CD4-positive, alpha-beta memory T cell (primary cell): ENCODE data around the gene FAM81A. TPM values are rescaled to one million over a fixed set of nuclear protein-coding genes. Genes with fewer than 3 reads are reported as not detected.
"Not testable (repeated sequence)": the region's sequence is repeated elsewhere in the genome, so short reads cannot be mapped to it uniquely, and the experiment has no call there.

Experiments used
- CTCF ChIA-PET: fragments of 350-600 bp; sonication (Branson Sonifier 250); formaldehyde crosslinking; loops from one replicate; lab custom pipeline; 2021; ENCODE audit warnings: inconsistent platforms; ENCODE audit not compliant: partially characterized antibody; lab: Charles Lee
- POLR2A ChIA-PET: fragments of 350-600 bp; sonication (Branson Sonifier 250); formaldehyde crosslinking; loops from one replicate; lab custom pipeline; 2021; ENCODE audit not compliant: partially characterized antibody; lab: Charles Lee
- DNase-seq, 5 donors: peaks; one replicate each; pipeline versions ENCODE4 v3.0.0 to v3.0.0-alpha.2; 2020 to 2022; ENCODE audit warnings: mixed read lengths in 1 of 5
- H3K27ac ChIP-seq: one replicate; pipeline ENCODE4 v1.7.0; 2013; ENCODE audit warnings: low read depth, low read length
- H3K27me3 ChIP-seq: 2 replicates; pipeline ENCODE4 v1.7.0; 2013; ENCODE audit warnings: mild to moderate bottlenecking, low read length, moderate library complexity; ENCODE audit not compliant: insufficient read depth
- H3K36me3 ChIP-seq: 2 replicates; pipeline ENCODE4 v1.7.0; 2013; ENCODE audit warnings: mild to moderate bottlenecking, low read length, moderate library complexity; ENCODE audit not compliant: insufficient read depth
- H3K4me1 ChIP-seq: 2 replicates; pipeline ENCODE4 v1.7.0; 2013; ENCODE audit warnings: mild to moderate bottlenecking, low read length, moderate library complexity; ENCODE audit not compliant: insufficient read depth
- H3K4me3 ChIP-seq, 2 donors: one replicate each; pipeline ENCODE4 v1.7.0; 2013; ENCODE audit warnings: low read length in 2 of 2, mild to moderate bottlenecking in 1 of 2
- H3K9me3 ChIP-seq, 2 donors: one replicate each; pipeline ENCODE4 v1.7.0; 2013; ENCODE audit warnings: low read length in 2 of 2, control low read depth in 1 of 2; ENCODE audit not compliant: control insufficient read depth in 1 of 2
- H3K27ac Mint-ChIP-seq, 7 donors: one replicate each; pipeline ENCODE4 v1.8.0; 2020 to 2021; ENCODE audit warnings: mixed read lengths in 7 of 7, mild to moderate bottlenecking in 6 of 7, inconsistent platforms in 3 of 7, moderate library complexity in 3 of 7
- H3K27me3 Mint-ChIP-seq, 2 donors: one replicate each; pipeline ENCODE4 v1.8.0; 2020 to 2021; ENCODE audit warnings: mixed read lengths in 2 of 2
- H3K36me3 Mint-ChIP-seq, 2 donors: one replicate each; pipeline ENCODE4 v1.8.0; 2020 to 2021; ENCODE audit warnings: mixed read lengths in 2 of 2, inconsistent platforms in 1 of 2, mild to moderate bottlenecking in 1 of 2
- H3K4me1 Mint-ChIP-seq, 4 donors: one replicate each; pipeline ENCODE4 v1.8.0; 2020 to 2021; ENCODE audit warnings: mixed read lengths in 4 of 4, mild to moderate bottlenecking in 1 of 4
- H3K4me3 Mint-ChIP-seq, 8 donors: one replicate each; pipeline ENCODE4 v1.8.0; 2020 to 2021; ENCODE audit warnings: mixed read lengths in 8 of 8, mild to moderate bottlenecking in 7 of 8, moderate library complexity in 6 of 8, inconsistent platforms in 3 of 8
- H3K9me3 Mint-ChIP-seq, 8 donors: one replicate each; pipeline ENCODE4 v1.8.0; 2020 to 2021; ENCODE audit warnings: mixed read lengths in 8 of 8, mild to moderate bottlenecking in 5 of 8, inconsistent platforms in 3 of 8, moderate library complexity in 1 of 8
- intact Hi-C: fragments of 100-400 bp; cut with micrococcal nuclease; formaldehyde crosslinking; loops from one replicate; pipeline ENCODE4 v1.15.1; 2023
- polyA plus RNA-seq, 2 donors: library from polyadenylated mRNA; unstranded; fragments of 300-500 nt; fragmentation: Illumina TruSeq; gene quantifications; one replicate each; pipeline ENCODE4 v1.2.3, GENCODE V29; 2021
- total RNA-seq, 2 experiments: library from RNA; stranded (reverse); gene quantifications; one replicate each; pipeline ENCODE4 v1.2.3, GENCODE V29; 2021

FAM81A gene
- total and polyA plus RNA-seq, 4 experiments from 2014 or later = not detected

- no peak overlapping the region for H3K4me3 Mint-ChIP-seq
- peaks cover 5 to 14% of the 10 kb centered on the region in 2 donors for H3K27me3 Mint-ChIP-seq
- no peaks in the 10 kb centered on the region for H3K9me3 Mint-ChIP-seq
- Histone ChIP-seq H3K9me3 (no peaks in the 10 kb centered on the region), H3K4me1 (no peaks in the 10 kb centered on the region), H3K27me3 (no peaks in the 10 kb centered on the region), H3K27ac (no peak overlapping the region), H3K4me3 (no peak overlapping the region), H3K36me3 (no peaks in the 10 kb centered on the region)
- H3K27ac Mint-ChIP-seq = no peak overlapping the region
- H3K4me1 Mint-ChIP-seq = no peaks in the 10 kb centered on the region
- intact Hi-C loops = no loop called here
- ChIA-PET POLR2A (no interaction called here), CTCF (no interaction called here)
- DNase-seq = no peak
- H3K36me3 Mint-ChIP-seq = no peaks in the 10 kb centered on the region
These were observed 47.0 kb downstream of the FAM81A start for GRCh38 chr15:59485036-59485435.

- H3K36me3 Mint-ChIP-seq, H3K4me3 Mint-ChIP-seq, H3K36me3 ChIP-seq, H3K4me3 ChIP-seq, H3K4me1 ChIP-seq, intact Hi-C loops, H3K9me3 ChIP-seq, H3K27me3 Mint-ChIP-seq, H3K27me3 ChIP-seq, H3K27ac ChIP-seq, DNase-seq, H3K9me3 Mint-ChIP-seq, H3K4me1 Mint-ChIP-seq, POLR2A ChIA-PET, H3K27ac Mint-ChIP-seq: not testable (repeated sequence)
- CTCF ChIA-PET = interaction anchor here (1.2 to 2.5 kb wide), 2 partner anchors 10 to 533 kb away, joined by 4 to 16 read pairs; no protein-coding TSS in a partner anchor
These were observed 51.5 kb downstream of the FAM81A start for GRCh38 chr15:59489485-59489884.

DNA sequence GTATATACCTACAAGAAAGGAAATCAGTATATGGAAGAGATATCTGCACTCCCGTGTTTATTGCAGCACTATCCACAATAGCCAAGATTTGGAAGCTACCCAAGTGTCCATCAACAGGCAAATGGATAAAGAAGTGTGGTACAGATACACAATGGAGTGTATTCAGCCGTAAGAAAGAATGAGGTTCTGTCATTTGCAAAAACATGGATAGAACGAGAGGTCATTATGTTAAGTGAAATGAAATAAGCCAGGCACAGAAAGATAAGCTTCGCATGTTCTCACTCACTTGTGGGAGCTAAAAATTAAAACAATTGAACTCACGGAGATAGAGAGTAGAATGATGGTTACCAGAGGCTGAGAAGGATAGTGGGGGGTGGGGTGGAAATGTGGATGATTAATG is 53.1 kb downstream of the FAM81A start:
- POLR2A ChIA-PET = no interaction called here

DNA sequence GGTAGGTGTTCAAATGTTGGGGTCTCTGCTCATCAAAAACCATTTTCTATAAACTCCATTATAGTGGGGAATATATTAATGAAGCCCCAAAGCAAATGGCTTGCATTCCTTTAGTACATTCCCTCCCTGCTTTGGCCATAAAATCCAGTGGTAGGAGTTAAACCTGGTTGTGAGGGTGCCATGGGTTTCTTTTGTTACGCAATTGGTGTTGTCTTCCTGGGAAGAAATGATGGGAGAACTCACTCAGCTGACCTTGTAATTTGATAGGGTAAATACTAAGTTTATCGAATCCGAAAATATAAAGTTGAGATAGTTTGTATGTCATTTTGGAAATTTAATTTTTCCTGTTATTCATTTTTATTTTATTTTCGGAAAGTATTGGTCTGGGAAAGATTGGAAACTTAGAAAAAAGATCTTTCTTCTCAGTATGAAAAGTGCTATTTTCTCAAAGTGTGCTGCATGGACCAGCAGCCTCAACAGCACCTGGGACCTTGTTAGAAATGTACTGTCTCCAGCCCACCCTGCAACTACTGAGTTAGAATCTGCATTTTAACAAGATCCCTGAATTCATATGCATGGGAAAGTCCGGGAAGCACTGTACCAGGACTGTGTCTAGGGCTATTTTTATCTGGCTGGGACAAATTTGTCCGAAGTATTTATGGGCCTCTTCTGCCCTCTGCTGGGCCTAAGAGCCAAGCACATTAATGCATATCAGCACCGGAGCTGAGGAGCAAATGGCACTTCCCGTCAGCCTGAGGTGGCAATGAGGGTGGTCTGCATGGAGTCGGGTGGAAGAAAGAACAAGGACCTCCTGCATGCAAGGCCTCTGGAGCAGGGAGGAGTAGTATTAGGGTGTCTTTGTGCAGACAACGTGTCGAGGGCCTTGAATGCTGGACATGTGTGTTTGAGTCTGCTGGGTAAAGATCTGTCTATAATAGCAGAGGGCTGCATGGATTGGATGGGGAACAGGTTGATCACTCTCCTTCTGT is 54.7 kb downstream of the FAM81A start:
- DNase-seq = peak; percentile 49 to 59 (median 55)
- Mint-ChIP-seq H3K27me3 (no peaks in the 10 kb centered on the region), H3K36me3 (no peaks in the 10 kb centered on the region), H3K4me3 (no peak overlapping the region), H3K27ac (no peak overlapping the region), H3K4me1 (peaks cover 0 to 5% (median 2%) of the 10 kb centered on the region in 4 donors), H3K9me3 (no peaks in the 10 kb centered on the region)
- Histone ChIP-seq H3K27ac (no peak overlapping the region), H3K4me1 (no peaks in the 10 kb centered on the region), H3K4me3 (no peak overlapping the region), H3K36me3 (no peaks in the 10 kb centered on the region), H3K27me3 (no peaks in the 10 kb centered on the region), H3K9me3 (no peaks in the 10 kb centered on the region)
- POLR2A ChIA-PET = no interaction called here
- CTCF ChIA-PET = interaction anchor here (0.5 to 5.0 kb wide), 19 partner anchors 9 to 1274 kb away, joined by 3 to 41 read pairs (median 5); no protein-coding TSS in a partner anchor
- intact Hi-C loops = loop anchor here (1.0 to 5.0 kb wide), 6 partner anchors 36 to 535 kb away; no protein-coding TSS in a partner anchor

More for the DNA sequence above, 53.1 kb downstream of the FAM81A start:
- Histone ChIP-seq H3K36me3 (no peaks in the 10 kb centered on the region), H3K4me1 (no peaks in the 10 kb centered on the region), H3K27ac (no peak overlapping the region), H3K9me3 (no peaks in the 10 kb centered on the region), H3K4me3 (no peak overlapping the region), H3K27me3 (no peaks in the 10 kb centered on the region)
- intact Hi-C loops = loop anchor here (5.0 kb wide), 1 partner anchor 329 kb away; no protein-coding TSS in a partner anchor
- Mint-ChIP-seq H3K36me3 (no peaks in the 10 kb centered on the region), H3K4me1 (peaks cover 0 to 5% (median 2%) of the 10 kb centered on the region in 4 donors), H3K9me3 (no peaks in the 10 kb centered on the region), H3K4me3 (no peak overlapping the region), H3K27ac (peak overlapping the region in 1 of 7 donors; percentile 36), H3K27me3 (peaks cover 0 to 1% of the 10 kb centered on the region in 2 donors)
- no peak for DNase-seq
- CTCF ChIA-PET = interaction anchor here (0.6 to 2.5 kb wide), 5 partner anchors 9 to 534 kb away, joined by 3 to 16 read pairs (median 3); no protein-coding TSS in a partner anchor

DNA sequence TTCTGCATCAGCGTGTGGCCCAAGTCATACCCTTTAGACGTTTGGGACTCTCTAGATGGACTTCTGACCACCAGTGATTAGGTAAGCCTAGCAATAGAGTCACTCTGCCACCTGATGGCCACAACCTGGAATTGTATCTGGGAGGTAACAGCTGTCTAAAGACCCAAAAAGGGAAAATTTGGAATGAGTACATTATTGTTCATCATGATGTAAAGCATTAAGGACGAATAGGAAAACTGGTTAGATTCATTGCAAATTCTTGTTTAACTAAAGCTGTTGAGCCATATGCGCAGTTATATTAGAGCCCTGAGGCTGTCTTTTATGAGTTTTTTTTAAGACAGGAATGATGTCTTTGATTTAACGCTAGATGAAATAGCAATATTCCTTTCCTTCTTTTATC is 63.6 kb downstream of the FAM81A start:
- Histone ChIP-seq H3K27ac (no peak overlapping the region), H3K36me3 (no peaks in the 10 kb centered on the region), H3K27me3 (no peaks in the 10 kb centered on the region), H3K4me3 (no peak overlapping the region), H3K9me3 (no peaks in the 10 kb centered on the region), H3K4me1 (no peaks in the 10 kb centered on the region)
- no peak for DNase-seq
- POLR2A ChIA-PET = no interaction called here
- intact Hi-C loops = no loop called here
- Mint-ChIP-seq H3K27me3 (peaks cover 1 to 4% of the 10 kb centered on the region in 2 donors), H3K27ac (no peak overlapping the region), H3K4me1 (no peaks in the 10 kb centered on the region), H3K9me3 (no peaks in the 10 kb centered on the region), H3K4me3 (no peak overlapping the region), H3K36me3 (no peaks in the 10 kb centered on the region)
- CTCF ChIA-PET = interaction anchor here (0.7 to 3.2 kb wide), 5 partner anchors 9 to 1274 kb away, joined by 3 to 16 read pairs (median 3); no protein-coding TSS in a partner anchor

- H3K36me3 Mint-ChIP-seq = no peaks in the 10 kb centered on the region
- Histone ChIP-seq H3K4me1 (no peaks in the 10 kb centered on the region), H3K27ac (no peak overlapping the region), H3K9me3 (no peaks in the 10 kb centered on the region), H3K27me3 (no peaks in the 10 kb centered on the region), H3K36me3 (no peaks in the 10 kb centered on the region), H3K4me3 (no peak overlapping the region)
- no peak overlapping the region for H3K4me3 Mint-ChIP-seq
- ChIA-PET POLR2A (no interaction called here), CTCF (interaction anchor here (0.7 to 8.6 kb wide), 4 partner anchors 11 to 1303 kb away, joined by 3 to 72 read pairs (median 4); no protein-coding TSS in a partner anchor)
- H3K4me1 Mint-ChIP-seq = peaks cover 0 to 3% (median 1%) of the 10 kb centered on the region in 4 donors
- no peak overlapping the region for H3K27ac Mint-ChIP-seq
- H3K9me3 Mint-ChIP-seq = no peaks in the 10 kb centered on the region
- H3K27me3 Mint-ChIP-seq = peaks cover 2% of the 10 kb centered on the region in 2 donors
- intact Hi-C loops = no loop called here
- DNase-seq = no peak
These were observed 77.2 kb downstream of the FAM81A start for GRCh38 chr15:59515190-59515589.
